ENCODE results near the gene PACRG.

- TF ChIP-seq CTCF (IDR thresholded peaks at IDR 0.05; ENCODE audit: insufficient read depth, low read length, poor library complexity, severe bottlenecking) (no peak), EZH2phosphoT487 (conservative IDR thresholded peaks at IDR 0.05; ENCODE audit: low read length) (no peak)
Measured at GRCh38 chr6:163290545-163291274, 562.9 kb downstream of the PACRG start.
